K562 (cell line): ENCODE measurements around the gene DBNL. TPM values are rescaled to one million over a fixed set of nuclear protein-coding genes. Genes with fewer than 3 reads are reported as not detected.
"Not testable (repeated sequence)": the region's sequence is repeated elsewhere in the genome, so short reads cannot be mapped to it uniquely, and the experiment has no call there.

Experiments
- ATAC-seq: fragments of 200-7000 bp; cut with Tn5 transposase; 3 replicates; pipeline ENCODE4 v1.9.1; 2020; ENCODE audit warnings: moderate library complexity
- BruUV-seq: library from RNA; stranded (reverse); fragments of 400-500 nt; replicated peaks from 2 replicates; lab custom pipeline; 2021; lab: Mats Ljungman, UMichigan
- CTCF ChIA-PET: fragments of 300-600 bp; formaldehyde crosslinking; extraction: SDS; loops from one replicate; lab custom pipeline; 2021; ENCODE audit warnings: low intra/inter-chr PET ratio; lab: Yijun Ruan, JAX
- POLR2A ChIA-PET: fragments of 300-600, 350-650 bp; sonication (Branson Sonifier 250); formaldehyde crosslinking; extraction: SDS; loops from one replicate; lab custom pipeline; 2021; ENCODE audit warnings: antibody characterized with exemption, inconsistent platforms; lab: Yijun Ruan, JAX
- DNase-seq, 4 experiments: peaks; one replicate each; pipeline versions ENCODE4 v3.0.0 to v3.0.0-alpha.2; 2011 to 2018; ENCODE audit warnings: low spot score in 3 of 4, mixed read lengths in 3 of 4; ENCODE audit errors: extremely low read depth in 1 of 4
- FAIRE-seq: peaks from 2 replicates; lab custom pipeline; 2011; peaks lifted over from hg19 to GRCh38; lab: Jason Lieb, UNC
- H2AFZ ChIP-seq: 2 replicates; pipeline ENCODE4 v1.6.0; 2011; ENCODE audit warnings: low read depth, low read length, control low read depth, inconsistent platforms
- H3K27ac ChIP-seq: fragments of 200-600 bp; 3 replicates; pipeline ENCODE4 v1.8.0; 2011; ENCODE audit warnings: low read depth, mild to moderate bottlenecking, control low read depth, inconsistent platforms, low read length, moderate library complexity, mixed read lengths; ENCODE audit errors: extremely low read depth
- H3K27me3 ChIP-seq, 2 experiments: fragments of 300-600 bp in 1 of 2; 2 replicates in 1 of 2; 3 replicates in 1 of 2; pipeline versions ENCODE4 v1.6.0 to v1.8.0; 2011; ENCODE audit warnings: inconsistent platforms in 2 of 2, low read length in 2 of 2, mild to moderate bottlenecking in 1 of 2, mixed read lengths in 1 of 2, moderate library complexity in 1 of 2; ENCODE audit not compliant: control insufficient read depth in 2 of 2, insufficient read depth in 2 of 2
- H3K36me3 ChIP-seq: fragments of 300-600 bp; 3 replicates; pipeline ENCODE4 v1.8.0; 2011; ENCODE audit warnings: mild to moderate bottlenecking, low read length, inconsistent platforms; ENCODE audit not compliant: control insufficient read depth, insufficient read depth
- H3K4me1 ChIP-seq, 2 experiments: fragments of 200-600 bp in 1 of 2; replicated peaks in 1 of 2; 2 replicates in 1 of 2; 3 replicates in 1 of 2; pipeline versions ENCODE4 v1.5.1 to v1.8.0; 2011; ENCODE audit warnings: inconsistent platforms in 2 of 2, low read length in 2 of 2, mild to moderate bottlenecking in 1 of 2, mixed read lengths in 1 of 2, moderate library complexity in 1 of 2; ENCODE audit not compliant: control insufficient read depth in 2 of 2, insufficient read depth in 2 of 2
- H3K4me2 ChIP-seq: 2 replicates; pipeline ENCODE4 v1.6.1; 2011; ENCODE audit warnings: low read length, control low read depth, inconsistent platforms, mixed read lengths; ENCODE audit not compliant: insufficient read depth
- H3K4me3 ChIP-seq: fragments of 200-600 bp; sonication (generic), shearing (Covaris generic); 2 replicates; pipeline ENCODE4 v1.5.1; 2016; ENCODE audit warnings: control low read depth, inconsistent platforms
- H3K79me2 ChIP-seq: fragments of 200-600 bp; 3 replicates; pipeline ENCODE4 v1.8.0; 2011; ENCODE audit warnings: low read length, inconsistent platforms; ENCODE audit not compliant: control insufficient read depth, insufficient read depth
- H3K9ac ChIP-seq, 2 experiments: 2 replicates each; pipeline versions ENCODE4 v1.6.0 to v1.6.1; 2011; ENCODE audit warnings: low read depth in 2 of 2, low read length in 2 of 2, control low read depth in 1 of 2, inconsistent platforms in 1 of 2, mild to moderate bottlenecking in 1 of 2, mixed read lengths in 1 of 2; ENCODE audit not compliant: insufficient read depth in 1 of 2
- H3K9me1 ChIP-seq: one replicate; pipeline ENCODE4 v1.6.0; 2011; ENCODE audit warnings: inconsistent platforms, mild to moderate bottlenecking, low read length, moderate library complexity; ENCODE audit not compliant: control insufficient read depth, insufficient read depth
- H3K9me3 ChIP-seq: replicated peaks from 2 replicates; pipeline ENCODE4 v1.5.1; 2011; ENCODE audit warnings: low read depth, low read length, inconsistent platforms; ENCODE audit not compliant: control insufficient read depth, insufficient read depth
- H4K20me1 ChIP-seq: replicated peaks from 2 replicates; pipeline ENCODE4 v1.6.1; 2011; ENCODE audit warnings: low read length, inconsistent platforms, mixed read lengths; ENCODE audit not compliant: control insufficient read depth, insufficient read depth
- WGBS: fragments of 100-300 bp; shearing (Covaris generic); methylation state at CpG from one replicate; pipeline ENCODE4 v1.1.6; 2016; ENCODE audit warnings: low coverage, mixed read lengths; ENCODE audit not compliant: insufficient coverage; ENCODE audit errors: missing lambda C conversion rate; 5-methylcytosine and 5-hydroxymethylcytosine counted together
- in situ Hi-C: fragments of 300-500 bp; cut with MboI; formaldehyde crosslinking; loops from 4 replicates; pipeline ENCODE4 v1.15.0; 2018; ENCODE audit warnings: inconsistent platforms, mixed read lengths
- intact Hi-C: fragments of 100-400 bp; cut with micrococcal nuclease; formaldehyde crosslinking; loops from 2 replicates; pipeline ENCODE4 v1.14.2; 2022
- polyA plus RNA-seq, 8 experiments: library from polyadenylated mRNA; depleted of rRNA in 4 of 8; stranded (reverse) in 5 of 8; unstranded in 3 of 8; fragments of >200 nt; fragmentation: Nextera tagmentation in 2 of 8; fragmentation: Illumina TruSeq in 1 of 8; extraction: Ambion mirVana in 2 of 8; extraction: Trizol in 1 of 8; gene quantifications; 2 replicates each; pipeline versions ENCODE4 v1.2.1 to v1.2.3, GENCODE V29; 2011 to 2014; ENCODE audit warnings: inconsistent platforms in 1 of 8, missing spikeins in 1 of 8
- total RNA-seq, 7 experiments: library from RNA; depleted of rRNA in 6 of 7; stranded (reverse); fragments of >200 nt in 6 of 7; fragmentation: Illumina TruSeq in 2 of 7; extraction: Trizol in 2 of 7; gene quantifications; 2 replicates each; pipeline versions ENCODE4 v1.2.1 to v1.2.3, GENCODE V29; 2011 to 2021; ENCODE audit warnings: low replicate concordance in 1 of 7

The DBNL gene
- total and polyA plus RNA-seq, 9 of the 15 experiments (the other 6 are each of a cell fraction or from before 2014, with no cell fraction given), result 1.9 to 65.1 (median 38.9) TPM

DNA sequence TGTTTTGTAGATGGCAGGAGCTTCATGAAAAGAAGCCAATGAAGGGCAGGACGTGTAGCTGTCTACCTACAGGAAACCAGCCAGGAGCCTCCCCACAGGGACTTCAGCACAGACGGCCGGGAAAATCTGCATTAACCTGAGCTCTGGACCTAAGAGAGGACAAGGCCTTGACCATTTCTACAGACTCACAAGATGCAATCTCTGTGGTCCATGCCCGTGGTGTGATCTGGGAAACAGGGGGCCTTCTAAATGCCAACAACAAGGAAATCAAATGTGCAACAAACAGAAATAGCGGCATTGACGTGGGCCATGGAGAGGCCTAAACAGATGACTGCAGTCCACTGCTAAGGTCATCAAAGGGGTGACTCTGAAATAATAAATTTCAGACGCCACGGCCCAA, 32.4 kb upstream of the DBNL start:
- POLR2A ChIA-PET, H3K4me2 ChIP-seq, DNase-seq, ATAC-seq, BruUV-seq, H3K4me3 ChIP-seq, H4K20me1 ChIP-seq, in situ Hi-C loops, H3K27me3 ChIP-seq, FAIRE-seq, H3K9ac ChIP-seq, H3K36me3 ChIP-seq, H3K9me3 ChIP-seq, H3K79me2 ChIP-seq, CTCF ChIA-PET, H3K27ac ChIP-seq, H2AFZ ChIP-seq, intact Hi-C loops, H3K9me1 ChIP-seq, H3K4me1 ChIP-seq: not testable (repeated sequence)
- 81% methylated on average over 6 of the region's 8 CpGs for WGBS

DNA sequence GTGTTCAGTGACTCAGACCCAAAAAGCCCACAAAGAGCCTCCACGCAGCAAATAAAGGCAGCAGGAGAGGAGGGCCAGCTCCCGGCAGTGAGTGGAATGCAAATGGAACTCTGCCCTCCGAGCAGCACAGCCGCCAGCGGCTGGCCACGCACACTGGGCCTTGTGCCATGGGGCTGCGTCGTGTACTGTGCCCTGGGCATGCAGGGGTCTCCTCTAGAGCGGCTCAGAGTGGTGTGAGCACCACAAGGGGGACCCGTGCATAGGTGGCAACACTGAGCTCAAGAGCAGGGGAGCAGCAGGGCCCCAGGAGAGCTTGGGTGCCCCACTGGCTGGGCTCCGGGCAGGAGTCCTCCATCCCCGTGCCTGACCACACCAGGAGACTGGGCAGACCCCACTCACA, 29.4 kb upstream of the DBNL start:
- H3K79me2 ChIP-seq, H3K9ac ChIP-seq, FAIRE-seq, ATAC-seq, CTCF ChIA-PET, H3K4me2 ChIP-seq, H3K27ac ChIP-seq, H3K27me3 ChIP-seq, intact Hi-C loops, H3K4me3 ChIP-seq, BruUV-seq, H3K4me1 ChIP-seq, in situ Hi-C loops, H2AFZ ChIP-seq, H3K36me3 ChIP-seq, DNase-seq, H3K9me3 ChIP-seq, H4K20me1 ChIP-seq, H3K9me1 ChIP-seq, POLR2A ChIA-PET: not testable (repeated sequence)
- WGBS, result 96% methylated on average over 5 of the region's 12 CpGs
